Heart left ventricle (tissue), 16 donors: ENCODE measurements around the gene CRIP3. TPM values are rescaled to one million over a fixed set of nuclear protein-coding genes. Genes with fewer than 3 reads are reported as not detected.

ENCODE experiments used
- ATAC-seq, 4 donors: fragments of 200-7000 bp; cut with Tn5 transposase; one replicate each; pipeline ENCODE4 v1.9.1; 2020 to 2022; ENCODE audit warnings: moderate library complexity in 4 of 4, mild to moderate bottlenecking in 3 of 4, moderate number of reproducible peaks in 1 of 4
- DNase-seq, 5 donors: peaks; one replicate each; pipeline ENCODE4 v3.0.0-alpha.2; 2020
- H3K27ac ChIP-seq, 12 donors: fragments of 200-600 bp; sonication (generic) in 4 of 12; one replicate each; pipeline versions ENCODE4 v1.5.0 to v1.8.0; 2016 to 2022; ENCODE audit warnings: mild to moderate bottlenecking in 2 of 12
- H3K27me3 ChIP-seq, 9 donors: fragments of 200-600 bp; sonication (generic) in 2 of 9; one replicate each; pipeline versions ENCODE4 v1.5.1 to v1.8.0; 2016 to 2022; ENCODE audit warnings: mild to moderate bottlenecking in 3 of 9
- H3K36me3 ChIP-seq, 9 donors: fragments of 200-600 bp; sonication (generic) in 2 of 9; one replicate each; pipeline versions ENCODE4 v1.5.0 to v1.8.0; 2018 to 2022; ENCODE audit warnings: mild to moderate bottlenecking in 2 of 9
- H3K4me1 ChIP-seq, 12 donors: fragments of 200-600 bp; sonication (generic) in 4 of 12; one replicate each; pipeline versions ENCODE4 v1.5.0 to v1.8.0; 2016 to 2022; ENCODE audit warnings: mild to moderate bottlenecking in 3 of 12
- H3K4me3 ChIP-seq, 12 donors: fragments of 200-600 bp; sonication (generic) in 4 of 12; one replicate each; pipeline versions ENCODE4 v1.5.0 to v1.8.0; 2017 to 2022; ENCODE audit warnings: mild to moderate bottlenecking in 9 of 12, moderate library complexity in 4 of 12
- H3K9me3 ChIP-seq, 12 donors: fragments of 200-600 bp; sonication (generic) in 4 of 12; one replicate each; pipeline versions ENCODE4 v1.5.0 to v1.8.0; 2016 to 2022; ENCODE audit warnings: mild to moderate bottlenecking in 1 of 12
- CTCF ChIP-seq, 12 donors: fragments of 200-600 bp; sonication (generic) in 4 of 12; IDR thresholded peaks; one replicate each; pipeline versions ENCODE4 v1.5.0 to v1.8.0; 2018 to 2022; ENCODE audit warnings: antibody characterized with exemption in 12 of 12, mild to moderate bottlenecking in 5 of 12
- POLR2A ChIP-seq, 2 donors: fragments of 450-650 bp; IDR thresholded peaks; one replicate each; pipeline ENCODE4 v1.6.1; 2017; ENCODE audit warnings: antibody characterized with exemption in 2 of 2, mild to moderate bottlenecking in 2 of 2, moderate library complexity in 2 of 2
- WGBS, 4 donors: extraction: QIAGEN DNeasy Blood & Tissue Kit in 2 of 4; methylation state at CpG; one replicate each; pipeline versions ENCODE4 v1.1.5 to v1.1.7; 2013 to 2018; 5-methylcytosine and 5-hydroxymethylcytosine counted together
- intact Hi-C, 10 donors: fragments of 100-400 bp; cut with DNase I; formaldehyde crosslinking; loops; one replicate each; pipeline versions ENCODE4 v1.11.1 to v1.14.2; 2022
- polyA plus RNA-seq, 2 donors: library from polyadenylated mRNA; stranded (reverse); fragments of 200-250 nt; gene quantifications; one replicate each; pipeline ENCODE4 v1.2.3, GENCODE V29; 2013
- total RNA-seq, 9 donors: library from RNA; depleted of rRNA in 2 of 9; stranded (reverse); fragments of >200 nt in 2 of 9; fragmentation: NEBNext Ultra II Directional in 3 of 9; extraction: Animal tissue kit (Norgen Biotek cat#: 25700) in 3 of 9; gene quantifications; one replicate each; pipeline versions ENCODE4 v1.1.0 to v1.2.4, GENCODE V29; 2016 to 2023
- donor health status: ischemic (EF 13 %, LVEDD 7.1; RV severe dilation, severe dysfunction).
- donor health status: healthy with polysubstance abuse.
- donor health status: DM: no; HTN: yes; CAD: no.
- donor health status: DM: no; HTN: no; CAD: no.
- donor health status: ischemic (EF 25% LVEDD 6.9; RV normal size, moderate dysfunction).
- donor health status: ischemic (EF 25% LVEDD 5.7; RV mildly dilated, moderate dysfunction).
- donor health status: healthy.
- donor health status: DM: yes; HTN: yes; CAD: no.
- donor health status: ischemic (EF 35%, LVEDD 5.7; RV mildly dilated, moderate dysfunction).
- donor health status: nonischemic (EF 11% LVEDD 7.7; RV severe dilation, severe dysfunction).
- donor health status: DM: yes; HTN: yes; CAD: no.
- donor health status: PGD.
- donor health status: ischemic (EF 29% LVEDD 5.4; RV normal size, mild dysfunction).
- donor health status: nonischemic (EF 23%, LVEDD 6.1; RV moderate dilation, normal function).

CRIP3 gene
- total and polyA plus RNA-seq, 11 donors = 3.6 to 66.7 (median 20.9) TPM

- no peak overlapping the region for H3K27ac ChIP-seq
- DNase-seq (peak in 1 of 5 donors; percentile 25), ATAC-seq (no peak)
- no peaks in the 10 kb centered on the region for H3K27me3 ChIP-seq
- TF ChIP-seq POLR2A (IDR thresholded peaks at IDR 0.05) = no peak
- TF ChIP-seq CTCF (IDR thresholded peaks at IDR 0.05) = no peak
- no peak overlapping the region for H3K4me3 ChIP-seq
- intact Hi-C loops = loop anchor here in 9 of 10 donors (5.0 to 10.0 kb wide), 4 partner anchors 71 to 246 kb away; no protein-coding TSS in a partner anchor
- no peaks in the 10 kb centered on the region for H3K9me3 ChIP-seq
- WGBS, 4 donors = 68 to 81% (median 75%) methylated on average over 5 of the region's 5 CpGs
- H3K4me1 ChIP-seq = peaks cover 0 to 10% (median 0%) of the 10 kb centered on the region in 12 donors
- no peaks in the 10 kb centered on the region for H3K36me3 ChIP-seq
Measured at GRCh38 chr6:43261198-43261597, 47.4 kb downstream of the CRIP3 start.

- H3K4me3 ChIP-seq = no peak overlapping the region
- peak in 1 of 5 donors; percentile 14 for DNase-seq
- 73 to 81% (median 76%) methylated on average over 4 of the region's 4 CpGs for WGBS, 4 donors
- intact Hi-C loops = loop anchor here in 9 of 10 donors (5.0 to 10.0 kb wide), 4 partner anchors 72 to 247 kb away; no protein-coding TSS in a partner anchor
- H3K9me3 ChIP-seq = no peaks in the 10 kb centered on the region
- H3K27ac ChIP-seq = no peak overlapping the region
- no peaks in the 10 kb centered on the region for H3K36me3 ChIP-seq
- ATAC-seq = no peak
- peaks cover 0 to 10% (median 0%) of the 10 kb centered on the region in 12 donors for H3K4me1 ChIP-seq
- no peaks in the 10 kb centered on the region for H3K27me3 ChIP-seq
- TF ChIP-seq POLR2A (IDR thresholded peaks at IDR 0.05) = no peak
- TF ChIP-seq CTCF (IDR thresholded peaks at IDR 0.05) = no peak
Measured at GRCh38 chr6:43260791-43261190, 47.8 kb downstream of the CRIP3 start.

- H3K4me3 ChIP-seq = no peak overlapping the region
- peaks cover 0 to 5% (median 0%) of the 10 kb centered on the region in 9 donors for H3K27me3 ChIP-seq
- no peak for TF ChIP-seq CTCF (IDR thresholded peaks at IDR 0.05)
- TF ChIP-seq POLR2A (IDR thresholded peaks at IDR 0.05) = no peak
- H3K9me3 ChIP-seq = no peaks in the 10 kb centered on the region
- DNase-seq = no peak
- peaks cover 0 to 10% (median 0%) of the 10 kb centered on the region in 12 donors for H3K4me1 ChIP-seq
- no peak for ATAC-seq
- 92 to 96% (median 94%) methylated on average over 28 to 30 of the region's 30 CpGs for WGBS, 4 donors
- no peak overlapping the region for H3K27ac ChIP-seq
- H3K36me3 ChIP-seq = no peaks in the 10 kb centered on the region
- intact Hi-C loops = loop anchor here in 1 of 10 donors (10.0 kb wide), 1 partner anchor 246 kb away; no protein-coding TSS in a partner anchor
Measured at GRCh38 chr6:43258807-43259686, 49.6 kb downstream of the CRIP3 start.

GRCh38 chr6:43258180-43258579 is 50.4 kb downstream of the CRIP3 start:
- Histone ChIP-seq H3K27ac (no peak overlapping the region), H3K4me1 (peaks cover 0 to 10% (median 0%) of the 10 kb centered on the region in 12 donors), H3K9me3 (no peaks in the 10 kb centered on the region), H3K4me3 (no peak overlapping the region), H3K36me3 (no peaks in the 10 kb centered on the region), H3K27me3 (peaks cover 0 to 13% (median 0%) of the 10 kb centered on the region in 9 donors)
- intact Hi-C loops = loop anchor here in 1 of 10 donors (10.0 kb wide), 1 partner anchor 247 kb away; no protein-coding TSS in a partner anchor
- no peak for DNase-seq
- ATAC-seq = no peak
- TF ChIP-seq POLR2A (IDR thresholded peaks at IDR 0.05) (no peak), CTCF (IDR thresholded peaks at IDR 0.05) (no peak)
- 72 to 84% (median 76%) methylated on average over 4 of the region's 4 CpGs for WGBS, 4 donors
